DND-41 (cell line): ENCODE data around the gene BNC2.

Source experiments
- EZH2 ChIP-seq: IDR thresholded peaks from 3 replicates; pipeline ENCODE4 v1.6.1; 2012; ENCODE audit warnings: borderline replicate concordance, low read depth, mild to moderate bottlenecking, moderate library complexity, low read length, inconsistent platforms; ENCODE audit not compliant: severe bottlenecking
- TF ChIP-seq, protein P1 (sequence below): IDR thresholded peaks from 2 replicates; pipeline ENCODE4 v1.5.1; 2012; ENCODE audit warnings: borderline replicate concordance, low read length, moderate library complexity, mild to moderate bottlenecking; ENCODE audit not compliant: poor library complexity, severe bottlenecking; ENCODE audit errors: extremely low read depth

DNA sequence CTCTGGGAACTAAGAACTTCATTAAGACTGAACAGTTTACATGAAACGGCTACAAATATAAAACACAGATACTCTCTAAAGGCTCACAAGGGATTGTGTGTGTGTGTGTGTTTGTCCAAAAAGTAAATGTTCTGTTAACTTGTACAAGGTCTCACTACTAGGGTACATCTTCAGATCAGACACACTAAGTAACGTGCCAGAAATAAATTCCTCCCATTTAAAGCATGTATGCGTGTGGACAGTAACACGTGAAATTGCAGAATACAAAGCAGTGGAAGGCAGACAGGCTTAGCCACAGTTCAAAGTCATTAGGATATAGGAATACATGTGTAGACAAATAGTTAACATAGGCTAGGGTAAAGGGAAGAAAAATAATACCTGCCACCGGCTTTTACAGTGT, 1.8 kb downstream of the BNC2 start:
- TF ChIP-seq, protein P1, sequence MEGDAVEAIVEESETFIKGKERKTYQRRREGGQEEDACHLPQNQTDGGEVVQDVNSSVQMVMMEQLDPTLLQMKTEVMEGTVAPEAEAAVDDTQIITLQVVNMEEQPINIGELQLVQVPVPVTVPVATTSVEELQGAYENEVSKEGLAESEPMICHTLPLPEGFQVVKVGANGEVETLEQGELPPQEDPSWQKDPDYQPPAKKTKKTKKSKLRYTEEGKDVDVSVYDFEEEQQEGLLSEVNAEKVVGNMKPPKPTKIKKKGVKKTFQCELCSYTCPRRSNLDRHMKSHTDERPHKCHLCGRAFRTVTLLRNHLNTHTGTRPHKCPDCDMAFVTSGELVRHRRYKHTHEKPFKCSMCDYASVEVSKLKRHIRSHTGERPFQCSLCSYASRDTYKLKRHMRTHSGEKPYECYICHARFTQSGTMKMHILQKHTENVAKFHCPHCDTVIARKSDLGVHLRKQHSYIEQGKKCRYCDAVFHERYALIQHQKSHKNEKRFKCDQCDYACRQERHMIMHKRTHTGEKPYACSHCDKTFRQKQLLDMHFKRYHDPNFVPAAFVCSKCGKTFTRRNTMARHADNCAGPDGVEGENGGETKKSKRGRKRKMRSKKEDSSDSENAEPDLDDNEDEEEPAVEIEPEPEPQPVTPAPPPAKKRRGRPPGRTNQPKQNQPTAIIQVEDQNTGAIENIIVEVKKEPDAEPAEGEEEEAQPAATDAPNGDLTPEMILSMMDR: no peak
- TF ChIP-seq EZH2: no peak
